HG03342 (cell line): Measurements from ENCODE around the gene FAM163A.
"Not testable (repeated sequence)": the region's sequence is repeated elsewhere in the genome, so short reads cannot be mapped to it uniquely, and the experiment has no call there.

ENCODE experiments used
- ATAC-seq: cut with Tn5 transposase; IDR thresholded peaks from one replicate; pipeline ENCODE4 v1.9.1; 2021; ENCODE audit warnings: mild to moderate bottlenecking, moderate library complexity; ENCODE audit not compliant: unreplicated experiment

The FAM163A gene

DNA sequence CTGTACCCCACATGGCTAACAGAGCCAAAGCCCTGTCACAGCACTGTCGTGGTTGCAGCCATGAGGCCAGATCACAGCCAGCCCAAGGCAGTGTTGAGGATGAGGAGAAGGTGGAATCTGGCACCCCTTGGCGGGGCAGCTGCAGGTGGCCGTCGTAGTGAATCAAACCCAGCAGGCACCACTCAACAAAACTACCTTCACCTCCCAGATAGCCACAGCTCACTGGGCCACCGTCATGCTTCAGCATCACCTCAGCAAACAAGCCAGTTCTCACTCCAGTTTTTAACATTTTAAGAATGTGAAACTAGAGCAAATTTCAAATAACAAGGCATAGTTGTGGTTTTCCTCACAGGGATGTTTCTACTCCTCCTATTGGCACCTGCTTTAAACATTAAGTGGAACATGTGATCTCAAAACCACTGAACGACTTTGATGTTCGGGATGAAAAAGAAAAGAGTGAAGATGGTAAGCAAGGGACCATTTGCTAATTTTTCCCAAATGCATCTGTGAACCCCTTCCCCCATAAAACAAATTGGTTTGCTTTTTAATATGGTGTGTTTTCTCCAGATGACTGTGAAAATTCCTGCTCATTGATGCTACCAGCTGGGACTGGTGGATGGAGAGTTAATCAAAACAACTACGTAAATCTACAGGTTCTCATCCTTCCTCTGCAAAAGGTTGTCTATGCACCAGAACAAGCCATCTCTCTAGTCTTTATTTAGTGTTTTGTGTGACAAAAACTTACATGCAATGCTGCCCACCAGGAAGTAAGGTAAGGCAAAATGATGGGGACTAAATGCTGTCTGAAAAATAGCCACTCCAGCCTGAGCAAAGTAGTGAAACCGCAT is 89.0 kb downstream of the FAM163A start:
- no peak for ATAC-seq

DNA sequence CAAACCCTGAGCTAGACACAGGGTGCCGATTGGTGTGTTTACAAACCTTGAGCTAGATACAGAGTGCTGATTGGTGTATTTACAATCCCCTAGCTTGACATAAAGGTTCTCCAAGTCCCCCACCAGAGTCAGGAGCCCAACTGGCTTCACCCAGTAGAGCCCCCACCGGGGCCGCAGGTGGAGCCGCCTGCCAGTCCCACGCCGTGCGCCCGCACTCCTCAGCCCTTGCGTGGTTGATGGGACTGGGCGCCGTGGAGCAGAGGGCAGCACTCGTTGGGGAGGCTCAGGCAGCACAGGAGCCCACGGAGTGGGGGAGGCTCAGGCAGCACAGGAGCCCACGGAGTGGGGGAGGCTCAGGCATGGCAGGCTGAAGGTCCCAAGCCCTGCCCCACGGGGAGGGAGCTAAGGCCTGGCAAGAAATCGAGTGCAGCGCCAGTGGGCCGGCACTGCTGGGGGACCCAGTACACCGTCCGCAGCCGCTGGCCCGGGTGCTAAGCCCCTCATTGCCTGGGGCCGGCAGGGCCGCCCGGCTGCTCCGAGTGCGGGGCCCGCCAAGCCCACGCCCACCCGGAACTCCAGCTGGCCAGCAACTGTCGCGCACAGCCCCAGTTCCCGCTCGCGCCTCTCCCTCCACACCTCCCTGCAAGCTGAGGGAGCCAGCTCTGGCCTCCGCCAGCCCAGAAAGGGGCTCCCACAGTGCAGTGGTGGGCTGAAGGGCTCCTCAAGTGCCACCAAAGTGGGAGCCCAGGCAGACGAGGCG is 93.8 kb downstream of the FAM163A start:
- not testable (repeated sequence) for ATAC-seq

DNA sequence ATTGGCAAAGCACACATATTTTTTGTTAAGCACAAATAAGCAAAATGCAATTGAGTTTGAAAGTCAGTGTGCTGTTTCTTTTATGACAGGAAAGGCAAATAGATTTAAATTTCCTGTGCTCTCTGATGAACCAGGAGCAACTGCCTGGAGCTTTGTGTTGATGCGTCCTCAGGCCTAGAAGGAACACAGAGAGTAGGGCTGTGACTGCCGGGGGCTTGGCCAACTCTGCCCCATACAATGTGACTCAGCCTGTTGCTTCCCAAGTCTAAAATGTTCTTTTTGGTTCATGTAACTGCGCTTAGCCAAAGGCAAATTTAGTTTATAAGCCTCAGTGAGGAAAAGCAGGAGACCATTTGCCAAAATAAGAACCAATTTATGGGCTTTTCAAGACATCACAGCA is 97.0 kb downstream of the FAM163A start:
- ATAC-seq, result no peak

DNA sequence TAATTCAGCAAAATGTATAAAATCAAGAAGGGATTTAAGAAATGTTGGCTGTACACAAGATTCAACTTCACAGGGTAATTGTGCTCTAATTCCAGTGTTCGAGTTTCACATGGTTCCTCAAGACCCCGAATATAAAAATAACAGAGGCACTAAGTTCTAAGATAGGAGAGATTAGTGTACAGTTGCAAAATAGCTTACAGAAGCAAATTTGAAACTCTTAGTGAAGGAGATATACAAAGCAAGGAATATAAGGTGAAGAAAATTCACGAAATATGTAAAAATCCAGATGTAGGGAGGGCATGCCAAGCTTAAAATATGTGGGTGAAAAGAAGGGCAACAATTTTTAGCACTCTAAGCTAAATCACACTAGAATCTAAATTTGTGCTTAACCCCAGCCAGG is 105.1 kb downstream of the FAM163A start:
- ATAC-seq, result no peak

DNA sequence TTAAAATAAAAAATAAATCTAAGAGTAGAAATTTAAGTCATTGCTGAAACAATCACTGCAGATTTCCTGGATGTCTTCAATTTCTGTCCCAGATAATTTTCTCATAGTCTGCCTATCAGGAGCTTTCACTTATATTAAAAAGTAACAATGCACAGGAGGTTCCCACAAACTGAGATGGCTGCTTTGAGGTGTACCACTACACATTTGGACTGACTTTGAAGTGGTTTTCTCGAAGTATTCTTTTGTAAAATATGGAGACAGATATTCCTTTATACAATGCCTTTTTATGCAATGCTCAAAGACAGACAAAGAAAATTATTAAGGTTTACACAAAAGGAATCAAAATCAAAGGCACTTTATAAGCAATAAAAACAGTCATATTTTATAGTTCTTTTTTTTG is 110.0 kb downstream of the FAM163A start:
- ATAC-seq, result no peak

DNA sequence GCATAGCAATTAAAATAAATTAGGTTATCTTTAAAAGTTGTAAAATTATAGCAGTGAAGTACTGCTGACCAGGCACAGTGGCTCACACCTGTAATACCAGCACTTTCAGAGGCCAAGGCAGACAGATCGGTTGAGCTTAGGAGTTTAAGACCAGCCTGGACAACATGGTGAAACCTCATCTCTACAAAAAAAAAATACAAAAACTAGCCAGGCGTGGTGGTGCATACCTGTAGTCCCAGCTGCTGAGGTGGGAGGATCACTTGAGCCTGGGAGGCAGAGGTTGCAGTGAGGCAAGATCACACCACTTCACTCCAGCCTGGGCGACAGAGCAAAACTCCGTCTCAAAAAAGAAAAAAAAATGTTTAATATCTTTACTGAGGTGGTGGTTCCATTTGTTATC is 112.7 kb downstream of the FAM163A start:
- ATAC-seq, result not testable (repeated sequence)

DNA sequence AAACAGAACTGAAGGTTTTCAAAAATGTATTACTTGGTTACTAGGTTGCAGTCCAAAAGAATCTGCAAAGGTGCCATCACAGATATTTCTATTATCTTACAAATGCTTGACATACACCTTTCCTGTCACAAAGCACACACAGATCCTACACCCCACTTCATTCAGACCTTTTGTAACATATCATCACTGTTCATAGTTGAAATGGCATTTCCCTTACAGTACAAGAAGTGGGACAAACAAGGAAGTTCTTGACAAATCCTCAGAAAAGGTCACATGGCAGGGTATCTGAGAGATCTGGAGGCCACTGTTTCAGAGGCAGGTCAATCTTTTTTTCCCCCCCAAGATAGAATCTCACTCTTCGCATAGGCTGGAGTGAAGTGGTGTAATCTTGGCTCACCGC is 113.2 kb downstream of the FAM163A start:
- ATAC-seq, result no peak

DNA sequence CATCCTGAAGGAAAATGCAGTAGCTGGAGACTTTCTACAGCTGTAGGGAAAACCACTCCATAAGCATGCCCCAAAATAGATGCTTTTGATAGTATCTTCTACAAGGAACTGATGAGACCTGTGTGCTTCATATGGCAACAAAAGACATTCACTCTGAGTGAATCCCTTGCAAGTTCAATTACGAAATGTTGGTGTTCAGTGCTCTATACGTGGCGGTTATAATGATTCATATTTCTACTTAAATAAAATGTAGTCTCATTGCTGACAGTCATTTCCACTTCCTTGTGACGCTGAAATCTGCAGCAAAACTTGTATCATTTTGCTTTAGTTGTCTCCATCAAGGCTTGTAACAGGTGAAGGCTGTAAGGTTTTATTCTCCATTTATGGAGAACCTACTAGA is 113.9 kb downstream of the FAM163A start:
- no peak for ATAC-seq

DNA sequence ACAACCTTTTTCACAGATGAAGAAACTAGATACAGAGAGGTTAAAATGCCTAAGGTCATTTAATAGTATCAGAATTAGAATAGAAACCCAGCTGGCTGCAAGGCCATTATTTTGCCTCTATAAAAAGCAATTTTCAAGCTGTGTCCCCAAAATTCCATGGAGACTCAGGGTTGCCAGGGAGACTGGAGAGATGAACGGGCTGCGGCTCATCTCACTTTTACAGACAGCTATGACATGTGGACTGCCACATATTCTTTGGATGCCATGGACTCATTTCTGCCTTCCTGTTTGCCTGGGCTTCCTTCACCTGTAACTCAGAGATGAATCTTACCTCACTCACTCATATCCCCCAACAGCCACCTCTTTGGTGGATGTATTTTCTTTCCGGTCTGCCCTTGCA is 117.6 kb downstream of the FAM163A start:
- ATAC-seq, result no peak

DNA sequence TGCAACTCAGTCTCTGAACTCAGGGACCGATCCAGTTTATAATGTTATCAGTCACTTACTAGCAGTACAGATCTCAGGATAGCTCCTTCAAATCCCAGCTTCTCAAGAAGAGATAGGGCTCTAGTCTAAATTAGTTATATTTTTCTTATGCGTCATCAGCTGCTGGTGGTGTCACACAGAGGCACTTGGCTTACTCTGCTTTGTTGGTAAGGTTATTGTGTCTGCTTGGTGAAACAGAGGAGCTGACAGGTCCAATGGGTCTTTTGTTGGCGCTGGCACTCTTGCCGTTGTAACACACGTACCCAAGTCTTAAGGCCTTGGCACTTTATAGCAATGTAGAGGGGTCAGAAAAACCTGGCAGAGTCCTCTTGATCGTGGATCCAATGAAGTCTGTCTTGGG is 122.3 kb downstream of the FAM163A start:
- ATAC-seq, result no peak
